Measurements from ENCODE around the gene ZNF48.

DNA sequence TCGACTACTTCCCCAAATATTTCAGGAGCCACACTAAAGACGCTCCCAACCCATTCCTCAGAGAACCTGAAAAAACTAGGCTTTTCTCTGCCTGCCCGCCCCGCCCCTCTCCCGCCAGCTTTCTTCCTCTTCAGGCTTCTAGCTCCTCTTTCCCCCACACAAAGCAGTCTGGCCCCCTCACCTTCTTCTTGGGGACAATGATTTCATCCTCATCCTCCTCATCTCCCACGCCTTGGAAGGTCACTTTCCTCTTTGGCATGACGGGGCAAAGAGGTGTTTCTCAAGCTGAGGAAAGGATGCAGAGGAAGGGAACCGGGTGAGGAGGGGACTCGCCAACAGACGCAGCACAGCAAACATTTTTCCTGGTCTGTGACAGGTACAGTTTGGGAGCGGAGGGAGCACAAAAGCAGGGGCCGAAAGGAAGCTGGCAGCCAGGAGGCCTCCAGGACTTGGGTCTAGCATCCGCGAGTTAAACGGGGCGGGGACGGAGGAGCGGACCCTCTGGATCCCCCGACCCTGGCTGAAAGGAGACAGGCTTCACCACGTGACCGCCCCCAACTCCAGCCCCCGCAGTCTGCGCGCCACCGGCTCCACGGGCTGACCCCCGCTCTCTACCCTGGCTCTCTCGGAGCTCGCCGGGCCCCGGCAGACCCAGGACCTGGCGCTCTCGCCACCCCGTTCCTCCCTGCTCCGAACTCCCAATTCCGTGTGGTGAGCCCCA lies 40.6 kb upstream of the ZNF48 start:
- TF ChIP-seq POLR2AphosphoS5 (IDR thresholded peaks at IDR 0.05; ENCODE audit: borderline replicate concordance, low read depth, low read length) (no peak), EZH2 (IDR thresholded peaks at IDR 0.05) (no peak)
